K562 (cell line): ENCODE measurements around the gene FOXA3. TPM values are rescaled to one million over a fixed set of nuclear protein-coding genes. Genes with fewer than 3 reads are reported as not detected.
A peak's percentile ranks its signal among the peaks of the same experiment; 100 is the strongest.

Experiments used
- BRD4 ChIP-seq: fragments of 200-600 bp; sonication (generic); IDR thresholded peaks from 2 replicates; pipeline ENCODE4 v1.6.1; 2017; ENCODE audit warnings: inconsistent platforms
- CHCHD3 ChIP-seq: fragments of 250-450 bp; sonication (Bioruptor Pico); IDR thresholded peaks from 2 replicates; pipeline ENCODE4 v2.1.2; 2022; ENCODE audit warnings: mild to moderate bottlenecking
- CXXC5 ChIP-seq: fragments of 250-450 bp; sonication (Bioruptor Pico); IDR thresholded peaks from 2 replicates; pipeline ENCODE4 v1.8.0; 2022; ENCODE audit warnings: inconsistent platforms, mild to moderate bottlenecking, moderate library complexity
- EP300 ChIP-seq: IDR thresholded peaks from 2 replicates; pipeline ENCODE4 v1.6.1; 2012; ENCODE audit warnings: low read length, improper control_type of control experiment
- JUN ChIP-seq, 2 experiments: sonication (generic) in 1 of 2; formaldehyde crosslinking in 1 of 2; IDR thresholded peaks; 2 replicates each; pipeline versions ENCODE4 v1.6.1 to v1.8.0; 2012 to 2022; ENCODE audit warnings: borderline replicate concordance in 2 of 2, mild to moderate bottlenecking in 2 of 2, improper control_type of control experiment in 1 of 2, low read depth in 1 of 2, low read length in 1 of 2, missing genetic modification reagents in 1 of 2
- RB1 ChIP-seq: fragments of 450-650 bp; IDR thresholded peaks from 2 replicates; pipeline ENCODE4 v1.6.1; 2017; ENCODE audit warnings: low read depth, mild to moderate bottlenecking
- SMAD4 ChIP-seq: fragments of 250-450 bp; sonication (Bioruptor Pico); conservative IDR thresholded peaks from 2 replicates; pipeline ENCODE4 v1.8.0; 2021; ENCODE audit warnings: inconsistent platforms, mild to moderate bottlenecking, moderate library complexity
- ZNF586 ChIP-seq: fragments of 450-650 bp; formaldehyde crosslinking; conservative IDR thresholded peaks from 2 replicates; pipeline ENCODE4 v1.4.0; 2020; ENCODE audit warnings: mild to moderate bottlenecking, moderate library complexity
- polyA plus RNA-seq, 8 experiments: library from polyadenylated mRNA; depleted of rRNA in 4 of 8; stranded (reverse) in 5 of 8; unstranded in 3 of 8; fragments of >200 nt; fragmentation: Nextera tagmentation in 2 of 8; fragmentation: Illumina TruSeq in 1 of 8; extraction: Ambion mirVana in 2 of 8; extraction: Trizol in 1 of 8; gene quantifications; 2 replicates each; pipeline versions ENCODE4 v1.2.1 to v1.2.3, GENCODE V29; 2011 to 2014; ENCODE audit warnings: inconsistent platforms in 1 of 8, missing spikeins in 1 of 8
- total RNA-seq, 7 experiments: library from RNA; depleted of rRNA in 6 of 7; stranded (reverse); fragments of >200 nt in 6 of 7; fragmentation: Illumina TruSeq in 2 of 7; extraction: Trizol in 2 of 7; gene quantifications; 2 replicates each; pipeline versions ENCODE4 v1.2.1 to v1.2.3, GENCODE V29; 2011 to 2021; ENCODE audit warnings: low replicate concordance in 1 of 7
- TF ChIP-seq, protein P1 (sequence below): fragments of 150-350 bp; IDR thresholded peaks from 2 replicates; pipeline ENCODE4 v1.6.1; 2014; ENCODE audit warnings: low read depth, mild to moderate bottlenecking, low read length, borderline replicate concordance
- TF ChIP-seq, protein P2 (sequence below): fragments of 450-650 bp; IDR thresholded peaks from 2 replicates; pipeline ENCODE4 v1.6.1; 2017; ENCODE audit warnings: mild to moderate bottlenecking, moderate library complexity
- TF ChIP-seq, protein P3 (sequence below): sonication (generic); formaldehyde crosslinking; IDR thresholded peaks from 2 replicates; pipeline ENCODE4 v1.8.1; 2023; ENCODE audit warnings: mild to moderate bottlenecking, missing genetic modification reagents
- TF ChIP-seq, protein P4 (sequence below): sonication (generic); formaldehyde crosslinking; IDR thresholded peaks from 2 replicates; pipeline ENCODE4 v1.8.0; 2022; ENCODE audit warnings: missing genetic modification reagents, mild to moderate bottlenecking, moderate library complexity, borderline replicate concordance
- TF ChIP-seq, protein P5 (sequence below), 3 experiments: fragments of 200-800 bp in 1 of 3; sonication (Bioruptor generic) in 1 of 3; sonication (generic) in 1 of 3; formaldehyde crosslinking in 1 of 3; IDR thresholded peaks; 2 replicates each; pipeline versions ENCODE4 v1.6.1 to v1.8.0; 2016 to 2022; ENCODE audit warnings: mild to moderate bottlenecking in 2 of 3, missing compliant biosample characterization in 2 of 3, missing genetic modification characterization in 2 of 3, missing genetic modification reagents in 1 of 3
- TF ChIP-seq, protein P6 (sequence below): sonication (generic); IDR thresholded peaks from 2 replicates; pipeline ENCODE4 v1.6.1; 2016
- TF ChIP-seq, protein P7 (sequence below): fragments of 250-450 bp; sonication (Bioruptor Pico); IDR thresholded peaks from 2 replicates; pipeline ENCODE4 v1.8.0; 2022; ENCODE audit warnings: moderate library complexity, mild to moderate bottlenecking, inconsistent platforms

FOXA3 gene
- total and polyA plus RNA-seq, 9 of the 15 experiments (the other 6 are each of a cell fraction or from before 2014, with no cell fraction given) = 1.3 to 15.5 (median 4.7) TPM

DNA sequence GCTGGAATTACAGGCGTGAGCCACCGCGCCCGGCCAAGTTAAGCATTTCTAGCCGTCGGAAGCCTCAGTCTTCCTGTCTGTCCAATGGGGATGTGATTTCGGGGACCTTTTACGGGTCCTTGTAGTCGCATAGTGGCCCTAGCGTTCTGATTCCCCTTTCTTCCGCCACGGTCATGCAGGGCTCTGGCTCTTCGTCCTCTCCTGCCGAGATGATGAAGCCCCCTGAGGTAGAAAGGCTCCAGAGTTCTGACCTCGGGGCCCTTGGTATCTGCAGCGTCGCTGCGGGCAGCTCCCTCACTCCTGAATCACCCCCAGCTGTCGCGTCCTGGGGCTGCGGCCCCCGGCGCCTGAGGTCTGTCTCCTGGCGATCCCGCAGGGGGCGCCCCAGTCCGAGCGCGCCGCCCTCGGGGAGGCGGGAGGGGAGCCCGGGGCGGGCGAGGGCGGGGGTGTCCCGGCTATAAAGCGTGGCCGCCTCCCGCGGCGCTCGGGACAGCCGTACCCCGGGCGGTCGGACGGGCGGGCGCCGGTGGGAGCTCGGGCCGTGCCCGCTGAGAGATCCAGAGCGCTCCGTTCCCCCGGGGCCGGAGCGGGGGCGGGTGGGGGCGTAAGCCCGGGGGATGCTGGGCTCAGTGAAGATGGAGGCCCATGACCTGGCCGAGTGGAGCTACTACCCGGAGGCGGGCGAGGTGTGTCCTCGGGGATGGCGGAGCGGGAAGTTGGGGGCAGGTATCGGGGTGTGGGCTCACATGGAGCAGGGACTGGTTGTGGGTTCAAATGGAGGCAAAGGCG lies at the start of gene FOXA3 (continued):
- TF ChIP-seq, protein P1, sequence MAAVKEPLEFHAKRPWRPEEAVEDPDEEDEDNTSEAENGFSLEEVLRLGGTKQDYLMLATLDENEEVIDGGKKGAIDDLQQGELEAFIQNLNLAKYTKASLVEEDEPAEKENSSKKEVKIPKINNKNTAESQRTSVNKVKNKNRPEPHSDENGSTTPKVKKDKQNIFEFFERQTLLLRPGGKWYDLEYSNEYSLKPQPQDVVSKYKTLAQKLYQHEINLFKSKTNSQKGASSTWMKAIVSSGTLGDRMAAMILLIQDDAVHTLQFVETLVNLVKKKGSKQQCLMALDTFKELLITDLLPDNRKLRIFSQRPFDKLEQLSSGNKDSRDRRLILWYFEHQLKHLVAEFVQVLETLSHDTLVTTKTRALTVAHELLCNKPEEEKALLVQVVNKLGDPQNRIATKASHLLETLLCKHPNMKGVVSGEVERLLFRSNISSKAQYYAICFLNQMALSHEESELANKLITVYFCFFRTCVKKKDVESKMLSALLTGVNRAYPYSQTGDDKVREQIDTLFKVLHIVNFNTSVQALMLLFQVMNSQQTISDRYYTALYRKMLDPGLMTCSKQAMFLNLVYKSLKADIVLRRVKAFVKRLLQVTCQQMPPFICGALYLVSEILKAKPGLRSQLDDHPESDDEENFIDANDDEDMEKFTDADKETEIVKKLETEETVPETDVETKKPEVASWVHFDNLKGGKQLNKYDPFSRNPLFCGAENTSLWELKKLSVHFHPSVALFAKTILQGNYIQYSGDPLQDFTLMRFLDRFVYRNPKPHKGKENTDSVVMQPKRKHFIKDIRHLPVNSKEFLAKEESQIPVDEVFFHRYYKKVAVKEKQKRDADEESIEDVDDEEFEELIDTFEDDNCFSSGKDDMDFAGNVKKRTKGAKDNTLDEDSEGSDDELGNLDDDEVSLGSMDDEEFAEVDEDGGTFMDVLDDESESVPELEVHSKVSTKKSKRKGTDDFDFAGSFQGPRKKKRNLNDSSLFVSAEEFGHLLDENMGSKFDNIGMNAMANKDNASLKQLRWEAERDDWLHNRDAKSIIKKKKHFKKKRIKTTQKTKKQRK = no peak
- TF ChIP-seq JUN (IDR thresholded peaks at IDR 0.05; ENCODE audit: borderline replicate concordance, low read depth, low read length) = peak; percentile 47; the same call in 1 of the 2 replicates
- no peak for TF ChIP-seq JUN (CRISPR knock-in tag; IDR thresholded peaks at IDR 0.05; ENCODE audit: borderline replicate concordance)
- TF ChIP-seq SMAD4 (CRISPR knock-in tag) = peak; percentile 65
- TF ChIP-seq BRD4 = no peak
- no peak for TF ChIP-seq CHCHD3
- peak; percentile 24; the same call in 1 of the 2 replicates for TF ChIP-seq EP300
- TF ChIP-seq RB1 = peak; percentile 88
- TF ChIP-seq ZNF586 (CRISPR knock-in tag) = no peak
- TF ChIP-seq, protein P2, sequence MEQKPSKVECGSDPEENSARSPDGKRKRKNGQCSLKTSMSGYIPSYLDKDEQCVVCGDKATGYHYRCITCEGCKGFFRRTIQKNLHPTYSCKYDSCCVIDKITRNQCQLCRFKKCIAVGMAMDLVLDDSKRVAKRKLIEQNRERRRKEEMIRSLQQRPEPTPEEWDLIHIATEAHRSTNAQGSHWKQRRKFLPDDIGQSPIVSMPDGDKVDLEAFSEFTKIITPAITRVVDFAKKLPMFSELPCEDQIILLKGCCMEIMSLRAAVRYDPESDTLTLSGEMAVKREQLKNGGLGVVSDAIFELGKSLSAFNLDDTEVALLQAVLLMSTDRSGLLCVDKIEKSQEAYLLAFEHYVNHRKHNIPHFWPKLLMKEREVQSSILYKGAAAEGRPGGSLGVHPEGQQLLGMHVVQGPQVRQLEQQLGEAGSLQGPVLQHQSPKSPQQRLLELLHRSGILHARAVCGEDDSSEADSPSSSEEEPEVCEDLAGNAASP = no peak
- TF ChIP-seq, protein P3, sequence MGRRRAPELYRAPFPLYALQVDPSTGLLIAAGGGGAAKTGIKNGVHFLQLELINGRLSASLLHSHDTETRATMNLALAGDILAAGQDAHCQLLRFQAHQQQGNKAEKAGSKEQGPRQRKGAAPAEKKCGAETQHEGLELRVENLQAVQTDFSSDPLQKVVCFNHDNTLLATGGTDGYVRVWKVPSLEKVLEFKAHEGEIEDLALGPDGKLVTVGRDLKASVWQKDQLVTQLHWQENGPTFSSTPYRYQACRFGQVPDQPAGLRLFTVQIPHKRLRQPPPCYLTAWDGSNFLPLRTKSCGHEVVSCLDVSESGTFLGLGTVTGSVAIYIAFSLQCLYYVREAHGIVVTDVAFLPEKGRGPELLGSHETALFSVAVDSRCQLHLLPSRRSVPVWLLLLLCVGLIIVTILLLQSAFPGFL (CRISPR knock-in tag) = no peak
- TF ChIP-seq, protein P4, sequence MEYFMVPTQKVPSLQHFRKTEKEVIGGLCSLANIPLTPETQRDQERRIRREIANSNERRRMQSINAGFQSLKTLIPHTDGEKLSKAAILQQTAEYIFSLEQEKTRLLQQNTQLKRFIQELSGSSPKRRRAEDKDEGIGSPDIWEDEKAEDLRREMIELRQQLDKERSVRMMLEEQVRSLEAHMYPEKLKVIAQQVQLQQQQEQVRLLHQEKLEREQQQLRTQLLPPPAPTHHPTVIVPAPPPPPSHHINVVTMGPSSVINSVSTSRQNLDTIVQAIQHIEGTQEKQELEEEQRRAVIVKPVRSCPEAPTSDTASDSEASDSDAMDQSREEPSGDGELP = peak; percentile 94
- TF ChIP-seq, protein P5, sequence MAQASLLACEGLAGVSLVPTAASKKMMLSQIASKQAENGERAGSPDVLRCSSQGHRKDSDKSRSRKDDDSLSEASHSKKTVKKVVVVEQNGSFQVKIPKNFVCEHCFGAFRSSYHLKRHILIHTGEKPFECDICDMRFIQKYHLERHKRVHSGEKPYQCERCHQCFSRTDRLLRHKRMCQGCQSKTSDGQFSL (CRISPR knock-in tag; IDR thresholded peaks at IDR 0.05) = no peak
- TF ChIP-seq, protein P5 (tag; IDR thresholded peaks at IDR 0.05) = peak in 1 of 2 experiments; percentile 52; a peak in 1 of 4 replicates
- TF ChIP-seq, protein P6, sequence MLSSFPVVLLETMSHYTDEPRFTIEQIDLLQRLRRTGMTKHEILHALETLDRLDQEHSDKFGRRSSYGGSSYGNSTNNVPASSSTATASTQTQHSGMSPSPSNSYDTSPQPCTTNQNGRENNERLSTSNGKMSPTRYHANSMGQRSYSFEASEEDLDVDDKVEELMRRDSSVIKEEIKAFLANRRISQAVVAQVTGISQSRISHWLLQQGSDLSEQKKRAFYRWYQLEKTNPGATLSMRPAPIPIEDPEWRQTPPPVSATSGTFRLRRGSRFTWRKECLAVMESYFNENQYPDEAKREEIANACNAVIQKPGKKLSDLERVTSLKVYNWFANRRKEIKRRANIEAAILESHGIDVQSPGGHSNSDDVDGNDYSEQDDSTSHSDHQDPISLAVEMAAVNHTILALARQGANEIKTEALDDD = no peak
- TF ChIP-seq CXXC5 (CRISPR knock-in tag) = peak; percentile 66
- TF ChIP-seq, protein P7, sequence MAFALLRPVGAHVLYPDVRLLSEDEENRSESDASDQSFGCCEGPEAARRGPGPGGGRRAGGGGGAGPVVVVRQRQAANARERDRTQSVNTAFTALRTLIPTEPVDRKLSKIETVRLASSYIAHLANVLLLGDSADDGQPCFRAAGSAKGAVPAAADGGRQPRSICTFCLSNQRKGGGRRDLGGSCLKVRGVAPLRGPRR = no peak
